SK-N-SH treated with all-trans-retinoic acid at 6 μM for 48 hours (cell line): ENCODE results near the gene LRMDA.

Experiments
- ESRRG ChIP-seq: fragments of 250-450 bp; sonication (Bioruptor Pico); IDR thresholded peaks from 2 replicates; pipeline ENCODE4 v1.6.1; 2021; ENCODE audit warnings: mild to moderate bottlenecking
- GLIS3 ChIP-seq: fragments of 250-450 bp; sonication (Bioruptor Pico); IDR thresholded peaks from 2 replicates; pipeline ENCODE4 v1.5.0; 2020; ENCODE audit warnings: mild to moderate bottlenecking, moderate library complexity
- ISL1 ChIP-seq: fragments of 250-450 bp; sonication (Bioruptor Pico); IDR thresholded peaks from 2 replicates; pipeline ENCODE4 v2.1.2; 2022; ENCODE audit warnings: mild to moderate bottlenecking, moderate library complexity
- OSR1 ChIP-seq: fragments of 250-450 bp; sonication (Bioruptor Pico); IDR thresholded peaks from 2 replicates; pipeline ENCODE4 v1.8.0; 2022; ENCODE audit warnings: moderate library complexity, mild to moderate bottlenecking, inconsistent platforms
- RARB ChIP-seq: fragments of 250-450 bp; sonication (Bioruptor Pico); IDR thresholded peaks from 2 replicates; pipeline ENCODE4 v1.8.0; 2021; ENCODE audit warnings: mild to moderate bottlenecking, moderate library complexity
- TOX ChIP-seq: fragments of 250-450 bp; sonication (Bioruptor Pico); IDR thresholded peaks from 2 replicates; pipeline ENCODE4 v1.8.0; 2021; ENCODE audit warnings: mild to moderate bottlenecking, moderate library complexity, borderline replicate concordance
- ZFP3 ChIP-seq: fragments of 250-450 bp; sonication (Bioruptor Pico); IDR thresholded peaks from 2 replicates; pipeline ENCODE4 v1.5.0; 2020; ENCODE audit warnings: mild to moderate bottlenecking, moderate library complexity
- TF ChIP-seq, protein P1 (sequence below): fragments of 250-450 bp; sonication (Bioruptor Pico); IDR thresholded peaks from 2 replicates; pipeline ENCODE4 v1.8.0; 2020; ENCODE audit warnings: mild to moderate bottlenecking, moderate library complexity, borderline replicate concordance

DNA sequence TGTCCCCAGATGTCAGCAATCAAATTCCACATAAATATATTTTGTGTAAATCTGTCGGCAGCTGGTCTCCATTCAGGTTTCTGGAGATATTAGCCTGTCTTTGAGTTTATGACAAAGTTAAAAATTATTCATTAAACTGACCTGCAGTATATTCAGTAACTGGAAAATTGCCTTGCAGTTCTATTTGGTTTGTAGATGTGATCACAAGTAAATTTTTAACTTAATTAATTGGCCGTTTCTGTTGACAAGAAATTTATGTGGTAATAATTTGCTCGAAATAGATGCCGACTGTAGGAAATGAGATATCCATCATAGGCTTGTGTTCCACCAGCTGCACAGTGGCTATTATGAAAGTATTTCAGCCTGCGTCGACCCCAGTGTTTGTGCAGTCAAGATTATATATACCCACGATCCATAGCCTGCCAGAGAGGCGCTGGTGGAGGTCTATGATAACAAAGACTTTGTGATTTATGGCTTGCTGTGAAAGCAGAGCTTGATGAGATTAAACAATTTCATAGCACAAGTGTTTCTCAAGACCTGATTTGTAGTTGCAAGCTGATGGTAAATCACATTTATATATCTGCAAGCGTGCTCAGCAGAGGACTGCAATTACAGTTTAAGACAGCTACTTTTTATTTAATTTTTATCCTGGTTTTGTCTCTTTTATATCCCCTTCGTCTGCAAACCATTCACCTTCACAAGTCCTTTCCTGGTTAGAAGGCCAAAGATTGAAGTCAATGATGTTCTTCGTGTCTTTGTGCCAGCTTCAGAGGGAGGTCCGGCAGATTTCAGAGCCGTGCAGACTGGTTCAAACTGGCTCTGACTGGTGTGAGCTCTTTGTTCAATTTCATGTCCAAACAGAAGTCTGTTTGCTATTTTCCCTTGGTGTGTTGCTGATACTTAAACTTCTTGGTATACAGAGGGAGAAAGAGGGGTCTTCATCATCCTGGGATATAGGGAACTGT, 850.9 kb downstream of the LRMDA start:
- TF ChIP-seq GLIS3 (CRISPR knock-in tag) (peak; percentile 38; the same call in 1 of the 2 replicates), RARB (CRISPR knock-in tag) (no peak), ZFP3 (CRISPR knock-in tag) (no peak), OSR1 (no peak), ISL1 (peak; percentile 93), ESRRG (CRISPR knock-in tag) (no peak), TOX (CRISPR knock-in tag) (peak; percentile 35; the same call in 1 of the 2 replicates)
- TF ChIP-seq, protein P1, sequence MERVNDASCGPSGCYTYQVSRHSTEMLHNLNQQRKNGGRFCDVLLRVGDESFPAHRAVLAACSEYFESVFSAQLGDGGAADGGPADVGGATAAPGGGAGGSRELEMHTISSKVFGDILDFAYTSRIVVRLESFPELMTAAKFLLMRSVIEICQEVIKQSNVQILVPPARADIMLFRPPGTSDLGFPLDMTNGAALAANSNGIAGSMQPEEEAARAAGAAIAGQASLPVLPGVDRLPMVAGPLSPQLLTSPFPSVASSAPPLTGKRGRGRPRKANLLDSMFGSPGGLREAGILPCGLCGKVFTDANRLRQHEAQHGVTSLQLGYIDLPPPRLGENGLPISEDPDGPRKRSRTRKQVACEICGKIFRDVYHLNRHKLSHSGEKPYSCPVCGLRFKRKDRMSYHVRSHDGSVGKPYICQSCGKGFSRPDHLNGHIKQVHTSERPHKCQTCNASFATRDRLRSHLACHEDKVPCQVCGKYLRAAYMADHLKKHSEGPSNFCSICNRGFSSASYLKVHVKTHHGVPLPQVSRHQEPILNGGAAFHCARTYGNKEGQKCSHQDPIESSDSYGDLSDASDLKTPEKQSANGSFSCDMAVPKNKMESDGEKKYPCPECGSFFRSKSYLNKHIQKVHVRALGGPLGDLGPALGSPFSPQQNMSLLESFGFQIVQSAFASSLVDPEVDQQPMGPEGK (CRISPR knock-in tag), result peak; percentile 51; the same call in 1 of the 2 replicates
